GM12873 (cell line): ENCODE results near the gene WDR3.

ENCODE experiments used
- CTCF ChIP-seq: IDR thresholded peaks from 2 replicates; pipeline ENCODE4 v1.5.1; 2012; ENCODE audit warnings: low read depth, mild to moderate bottlenecking, moderate library complexity, low read length, control low read depth; ENCODE audit not compliant: insufficient read depth; ENCODE audit errors: missing control alignments

Gene WDR3

DNA sequence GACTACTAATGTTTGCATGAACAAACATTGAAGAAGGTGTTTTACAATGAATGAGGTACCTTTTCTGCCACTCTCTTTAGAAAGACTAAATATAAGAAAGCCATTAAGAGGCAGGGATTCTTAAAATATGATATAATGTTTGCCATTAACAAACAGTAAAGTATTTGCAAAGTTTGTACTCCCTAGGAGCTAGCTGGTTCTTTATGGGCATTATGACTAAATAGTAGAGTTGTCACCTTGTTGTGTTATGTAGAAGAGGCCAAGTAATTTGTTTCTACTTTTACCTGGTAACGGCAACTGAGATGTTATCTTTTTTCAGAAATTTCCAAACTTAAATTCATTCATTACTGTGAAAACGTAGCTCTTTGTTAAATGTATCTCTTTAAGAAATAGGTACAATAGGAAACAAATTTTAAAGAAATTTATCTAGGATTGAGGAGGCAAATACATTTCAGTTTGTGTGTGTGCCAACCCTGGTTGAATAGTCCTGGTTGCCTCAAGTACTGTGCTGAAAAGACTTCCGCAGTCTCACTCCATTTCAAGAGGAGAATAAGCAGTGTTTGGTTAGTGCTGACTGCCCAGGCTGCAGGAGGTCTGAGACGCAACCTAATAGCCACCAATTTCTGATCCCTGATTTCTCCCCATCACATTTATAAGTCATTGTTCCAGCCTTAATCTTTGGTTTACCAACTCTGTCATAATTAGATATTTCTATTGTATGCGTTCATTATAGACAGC lies 52.1 kb downstream of the WDR3 start:
- no peak for TF ChIP-seq CTCF

DNA sequence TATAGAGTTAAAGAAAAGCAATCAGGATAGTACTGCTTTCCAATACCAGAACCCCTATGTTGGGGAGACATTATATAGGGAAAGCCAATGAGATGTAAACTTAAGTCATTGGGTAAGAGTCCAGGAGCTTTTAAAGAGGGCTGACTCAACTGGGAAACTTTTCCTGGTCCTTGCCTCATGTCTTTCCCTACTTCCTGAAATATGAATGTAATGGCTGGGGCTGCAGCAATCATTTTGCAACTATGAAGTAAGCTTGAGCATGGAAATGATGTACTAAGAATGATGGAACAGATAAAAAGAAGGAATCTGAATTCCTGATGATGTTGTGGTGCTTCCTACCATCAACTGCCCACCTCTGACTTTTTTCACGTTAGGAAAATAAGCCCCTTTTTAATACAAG lies 55.7 kb downstream of the WDR3 start:
- TF ChIP-seq CTCF: no peak

DNA sequence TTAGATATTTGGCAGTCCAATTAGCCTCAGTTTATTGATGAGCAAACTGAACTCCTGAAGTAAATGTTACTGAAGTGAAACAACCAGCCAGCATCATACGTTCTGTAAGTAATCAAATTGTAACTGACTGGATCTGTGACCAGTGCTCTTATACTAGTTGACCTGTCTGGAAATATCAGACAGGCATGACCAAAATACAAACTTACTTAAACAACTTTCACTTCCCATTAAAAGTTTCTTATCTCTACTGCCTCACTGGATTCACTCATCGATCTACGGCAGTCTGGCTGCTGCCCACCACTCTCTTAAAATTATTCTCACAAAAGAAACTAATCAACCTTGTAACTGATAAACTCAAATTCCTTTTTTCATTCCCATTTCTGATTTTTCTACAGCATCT lies 56.4 kb downstream of the WDR3 start:
- no peak for TF ChIP-seq CTCF

DNA sequence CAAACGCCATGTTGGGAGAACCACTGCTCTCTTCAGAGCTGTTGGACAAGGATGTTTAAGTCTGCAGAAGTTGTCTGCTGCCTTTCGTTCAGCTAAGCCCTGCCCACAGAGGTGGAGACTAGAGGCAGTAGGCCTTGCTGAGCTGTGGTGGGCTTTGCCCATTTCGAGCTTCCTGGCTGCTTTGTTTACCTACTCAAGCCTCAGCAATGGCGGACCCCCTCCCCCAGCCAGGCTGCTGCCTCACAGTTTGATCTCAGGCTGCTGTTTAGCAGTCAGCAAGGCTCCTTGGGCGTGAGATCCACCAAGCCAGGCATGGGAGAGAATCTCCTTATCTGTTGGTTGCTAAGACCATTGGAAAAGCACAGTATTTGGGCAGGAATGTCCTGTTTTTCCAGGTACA lies 74.8 kb downstream of the WDR3 start:
- TF ChIP-seq CTCF: no peak

- no peak for TF ChIP-seq CTCF
Observed at GRCh38 chr1:118007391-118007790, 77.9 kb downstream of the WDR3 start.

GRCh38 chr1:118008011-118008410 lies 78.5 kb downstream of the WDR3 start:
- TF ChIP-seq CTCF: no peak

GRCh38 chr1:118012515-118013124 lies 83.1 kb downstream of the WDR3 start:
- no peak for TF ChIP-seq CTCF
